Effector memory CD4-positive, alpha-beta T cell (primary cell): ENCODE results near the gene DGKZ.

ENCODE experiments used
- DNase-seq, 3 donors: peaks; one replicate each; pipeline ENCODE4 v3.0.0-alpha.2; 2020
- H3K27ac ChIP-seq: 2 replicates; pipeline ENCODE4 v1.7.0; 2013; ENCODE audit warnings: mild to moderate bottlenecking, low read length, moderate library complexity; ENCODE audit not compliant: insufficient read depth, poor library complexity, severe bottlenecking
- H3K27me3 ChIP-seq: replicated peaks from 2 replicates; pipeline ENCODE4 v1.7.0; 2013; ENCODE audit warnings: mild to moderate bottlenecking, low read length; ENCODE audit not compliant: insufficient read depth, control insufficient read depth, poor library complexity, severe bottlenecking
- H3K36me3 ChIP-seq: 2 replicates; pipeline ENCODE4 v1.7.0; 2013; ENCODE audit warnings: mild to moderate bottlenecking, low read length, moderate library complexity; ENCODE audit not compliant: control insufficient read depth, insufficient read depth
- H3K4me1 ChIP-seq: 2 replicates; pipeline ENCODE4 v1.7.0; 2013; ENCODE audit warnings: low read length, mild to moderate bottlenecking; ENCODE audit not compliant: control insufficient read depth, insufficient read depth, poor library complexity, severe bottlenecking
- H3K4me3 ChIP-seq: 2 replicates; pipeline ENCODE4 v1.7.0; 2013; ENCODE audit warnings: low read length, low read depth, mild to moderate bottlenecking; ENCODE audit not compliant: insufficient read depth, poor library complexity, severe bottlenecking
- H3K9me3 ChIP-seq: 2 replicates; pipeline ENCODE4 v1.7.0; 2013; ENCODE audit warnings: mild to moderate bottlenecking, low read length, moderate library complexity; ENCODE audit not compliant: control insufficient read depth

The DGKZ gene

GRCh38 chr11:46413760-46414465 lies 66.7 kb downstream of the DGKZ start:
- no peak overlapping the region for H3K27ac ChIP-seq
- no peaks in the 10 kb centered on the region for H3K9me3 ChIP-seq
- peaks cover 61% of the 10 kb centered on the region for H3K36me3 ChIP-seq
- no peak overlapping the region for H3K4me3 ChIP-seq
- no peak for DNase-seq
- no peaks in the 10 kb centered on the region for H3K4me1 ChIP-seq
- no peaks in the 10 kb centered on the region for H3K27me3 ChIP-seq

GRCh38 chr11:46414466-46414796 lies 67.2 kb downstream of the DGKZ start:
- no peaks in the 10 kb centered on the region for H3K9me3 ChIP-seq
- no peaks in the 10 kb centered on the region for H3K4me1 ChIP-seq
- no peak overlapping the region for H3K27ac ChIP-seq
- no peaks in the 10 kb centered on the region for H3K27me3 ChIP-seq
- DNase-seq = no peak
- peaks cover 62% of the 10 kb centered on the region for H3K36me3 ChIP-seq
- H3K4me3 ChIP-seq = no peak overlapping the region

- H3K27ac ChIP-seq = no peak overlapping the region
- H3K4me1 ChIP-seq = no peaks in the 10 kb centered on the region
- H3K27me3 ChIP-seq = no peaks in the 10 kb centered on the region
- no peaks in the 10 kb centered on the region for H3K9me3 ChIP-seq
- H3K36me3 ChIP-seq = peaks cover 60% of the 10 kb centered on the region
- no peak overlapping the region for H3K4me3 ChIP-seq
- no peak for DNase-seq
Observed at GRCh38 chr11:46414879-46415278, 67.6 kb downstream of the DGKZ start.

GRCh38 chr11:46417711-46418110 lies 70.4 kb downstream of the DGKZ start:
- Histone ChIP-seq H3K27ac (no peak overlapping the region), H3K4me1 (no peaks in the 10 kb centered on the region), H3K4me3 (no peak overlapping the region), H3K9me3 (no peaks in the 10 kb centered on the region), H3K27me3 (no peaks in the 10 kb centered on the region), H3K36me3 (peaks cover 65% of the 10 kb centered on the region)
- no peak for DNase-seq

- no peaks in the 10 kb centered on the region for H3K27me3 ChIP-seq
- H3K4me3 ChIP-seq = no peak overlapping the region
- H3K4me1 ChIP-seq = no peaks in the 10 kb centered on the region
- H3K9me3 ChIP-seq = no peaks in the 10 kb centered on the region
- peaks cover 64% of the 10 kb centered on the region for H3K36me3 ChIP-seq
- no peak for DNase-seq
- no peak overlapping the region for H3K27ac ChIP-seq
Observed at GRCh38 chr11:46418751-46419150, 71.5 kb downstream of the DGKZ start.

- no peaks in the 10 kb centered on the region for H3K4me1 ChIP-seq
- H3K27ac ChIP-seq = no peak overlapping the region
- DNase-seq = no peak
- H3K36me3 ChIP-seq = peaks cover 48% of the 10 kb centered on the region
- no peaks in the 10 kb centered on the region for H3K27me3 ChIP-seq
- no peak overlapping the region for H3K4me3 ChIP-seq
- no peaks in the 10 kb centered on the region for H3K9me3 ChIP-seq
Observed at GRCh38 chr11:46420513-46420912, 73.2 kb downstream of the DGKZ start.

GRCh38 chr11:46421257-46421880 lies 74.1 kb downstream of the DGKZ start:
- DNase-seq = no peak
- no peaks in the 10 kb centered on the region for H3K9me3 ChIP-seq
- peaks cover 39% of the 10 kb centered on the region for H3K36me3 ChIP-seq
- no peak overlapping the region for H3K4me3 ChIP-seq
- H3K27me3 ChIP-seq = no peaks in the 10 kb centered on the region
- no peak overlapping the region for H3K27ac ChIP-seq
- no peaks in the 10 kb centered on the region for H3K4me1 ChIP-seq

- H3K36me3 ChIP-seq = peaks cover 37% of the 10 kb centered on the region
- H3K4me3 ChIP-seq = no peak overlapping the region
- H3K27me3 ChIP-seq = no peaks in the 10 kb centered on the region
- DNase-seq = no peak
- no peaks in the 10 kb centered on the region for H3K4me1 ChIP-seq
- H3K27ac ChIP-seq = no peak overlapping the region
- H3K9me3 ChIP-seq = no peaks in the 10 kb centered on the region
Observed at GRCh38 chr11:46422588-46422987, 75.3 kb downstream of the DGKZ start.

- no peaks in the 10 kb centered on the region for H3K27me3 ChIP-seq
- DNase-seq = no peak
- no peaks in the 10 kb centered on the region for H3K4me1 ChIP-seq
- no peak overlapping the region for H3K27ac ChIP-seq
- peaks cover 29% of the 10 kb centered on the region for H3K36me3 ChIP-seq
- no peaks in the 10 kb centered on the region for H3K9me3 ChIP-seq
- H3K4me3 ChIP-seq = no peak overlapping the region
Observed at GRCh38 chr11:46426233-46426991, 79.1 kb downstream of the DGKZ start.

GRCh38 chr11:46427364-46427763 lies 80.1 kb downstream of the DGKZ start:
- Histone ChIP-seq H3K27me3 (no peaks in the 10 kb centered on the region), H3K36me3 (peaks cover 30% of the 10 kb centered on the region), H3K4me3 (no peak overlapping the region), H3K27ac (no peak overlapping the region), H3K9me3 (no peaks in the 10 kb centered on the region), H3K4me1 (no peaks in the 10 kb centered on the region)
- DNase-seq = no peak
